Measurements from ENCODE around the gene SPRR1B. TPM values are rescaled to one million over a fixed set of nuclear protein-coding genes. Genes with fewer than 3 reads are reported as not detected.

The SPRR1B gene
- total and polyA plus RNA-seq, 10 donors, result 0.30 to 1.2 TPM; not detected in 8

DNA sequence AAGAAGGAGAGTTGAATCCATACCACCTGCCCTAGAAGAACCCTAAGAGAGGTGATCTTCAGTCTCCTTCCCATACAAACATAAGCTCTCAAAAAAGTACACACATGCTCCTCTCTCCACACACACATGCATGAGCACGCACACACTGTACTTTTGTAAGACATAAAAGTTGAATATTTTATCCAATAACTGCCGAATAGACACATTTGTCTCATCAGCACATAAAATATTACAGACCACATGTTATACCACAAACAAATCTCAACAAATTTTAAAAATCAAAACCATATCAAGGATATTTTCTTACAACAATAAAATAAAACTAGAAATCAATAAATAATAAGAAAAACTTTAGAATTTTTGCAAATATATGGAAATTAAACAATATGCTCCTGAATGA lies 44.4 kb upstream of the SPRR1B start:
- no peaks in the 10 kb centered on the region for H3K4me1 ChIP-seq
- WGBS, 5 donors, result 79 to 95% (median 88%) methylated on average over 2 of the region's 2 CpGs
- no peaks in the 10 kb centered on the region for H3K9me3 ChIP-seq
- no peak for TF ChIP-seq POLR2AphosphoS5 (IDR thresholded peaks at IDR 0.05)
- TF ChIP-seq CTCF (IDR thresholded peaks at IDR 0.05 in 8 of 11, conservative IDR thresholded peaks at IDR 0.05 in 3 of 11), result no peak
- H3K27me3 ChIP-seq (replicated peaks in 1 of 7), result peaks cover 0 to 43% (median 0%) of the 10 kb centered on the region in 7 donors
- H3K27ac ChIP-seq, result no peak overlapping the region
- no peak for DNase-seq
- intact Hi-C loops (cut with DNase I; ENCODE audit: low total_unique reads), result no loop called here
- no peaks in the 10 kb centered on the region for H3K36me3 ChIP-seq
- no peak overlapping the region for H3K4me3 ChIP-seq

GRCh38 chr1:152993186-152993585 lies 37.8 kb upstream of the SPRR1B start:
- 77 to 83% (median 79%) methylated on average over 6 of the region's 6 CpGs for WGBS, 5 donors
- DNase-seq, result no peak

DNA sequence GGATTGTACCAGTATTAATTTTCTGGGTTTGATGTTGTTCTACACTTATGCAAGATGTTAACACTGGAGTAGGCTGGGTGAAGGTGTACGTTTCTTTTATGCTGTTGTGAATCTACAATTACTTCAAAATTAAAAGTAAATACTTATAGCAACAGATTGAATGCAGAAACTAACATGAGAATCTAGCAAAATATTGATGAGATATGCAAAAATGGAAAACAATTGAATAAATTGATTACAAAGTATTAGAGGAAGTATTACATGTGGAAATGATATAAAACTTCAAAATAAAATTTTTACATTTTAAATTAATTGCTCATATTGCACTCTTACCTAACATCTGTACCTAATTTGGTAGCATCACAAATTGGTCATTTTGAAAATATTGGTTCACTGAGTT lies 35.2 kb upstream of the SPRR1B start:
- H3K27me3 ChIP-seq (replicated peaks in 1 of 7), result peaks cover 0 to 14% (median 0%) of the 10 kb centered on the region in 7 donors
- no peak for DNase-seq
- no peaks in the 10 kb centered on the region for H3K4me1 ChIP-seq
- H3K27ac ChIP-seq, result no peak overlapping the region
- no peak overlapping the region for H3K4me3 ChIP-seq
- no peaks in the 10 kb centered on the region for H3K36me3 ChIP-seq
- TF ChIP-seq POLR2AphosphoS5 (IDR thresholded peaks at IDR 0.05), result no peak
- TF ChIP-seq CTCF (IDR thresholded peaks at IDR 0.05 in 8 of 11, conservative IDR thresholded peaks at IDR 0.05 in 3 of 11), result no peak
- TF ChIP-seq POLR2A (IDR thresholded peaks at IDR 0.05), result no peak
- WGBS, 5 donors, result 0 to 43% (median 34%) methylated on average over 1 of the region's 1 CpG
- intact Hi-C loops (cut with DNase I; ENCODE audit: low total_unique reads), result no loop called here
- peaks cover 0 to 10% (median 5%) of the 10 kb centered on the region in 8 donors for H3K9me3 ChIP-seq

More at GRCh38 chr1:152993186-152993585, 37.8 kb upstream of the SPRR1B start:
- TF ChIP-seq POLR2AphosphoS5 (IDR thresholded peaks at IDR 0.05) (no peak), POLR2A (IDR thresholded peaks at IDR 0.05) (no peak), CTCF (IDR thresholded peaks at IDR 0.05 in 8 of 11, conservative IDR thresholded peaks at IDR 0.05 in 3 of 11) (no peak)
- intact Hi-C loops (cut with DNase I; ENCODE audit: low total_unique reads), result no loop called here
- Histone ChIP-seq H3K27ac (no peak overlapping the region), H3K36me3 (no peaks in the 10 kb centered on the region), H3K4me3 (no peak overlapping the region), H3K9me3 (peaks cover 0 to 10% (median 5%) of the 10 kb centered on the region in 8 donors), H3K27me3 (replicated peaks in 1 of 7) (peaks cover 0 to 7% (median 0%) of the 10 kb centered on the region in 7 donors), H3K4me1 (no peaks in the 10 kb centered on the region)

DNA sequence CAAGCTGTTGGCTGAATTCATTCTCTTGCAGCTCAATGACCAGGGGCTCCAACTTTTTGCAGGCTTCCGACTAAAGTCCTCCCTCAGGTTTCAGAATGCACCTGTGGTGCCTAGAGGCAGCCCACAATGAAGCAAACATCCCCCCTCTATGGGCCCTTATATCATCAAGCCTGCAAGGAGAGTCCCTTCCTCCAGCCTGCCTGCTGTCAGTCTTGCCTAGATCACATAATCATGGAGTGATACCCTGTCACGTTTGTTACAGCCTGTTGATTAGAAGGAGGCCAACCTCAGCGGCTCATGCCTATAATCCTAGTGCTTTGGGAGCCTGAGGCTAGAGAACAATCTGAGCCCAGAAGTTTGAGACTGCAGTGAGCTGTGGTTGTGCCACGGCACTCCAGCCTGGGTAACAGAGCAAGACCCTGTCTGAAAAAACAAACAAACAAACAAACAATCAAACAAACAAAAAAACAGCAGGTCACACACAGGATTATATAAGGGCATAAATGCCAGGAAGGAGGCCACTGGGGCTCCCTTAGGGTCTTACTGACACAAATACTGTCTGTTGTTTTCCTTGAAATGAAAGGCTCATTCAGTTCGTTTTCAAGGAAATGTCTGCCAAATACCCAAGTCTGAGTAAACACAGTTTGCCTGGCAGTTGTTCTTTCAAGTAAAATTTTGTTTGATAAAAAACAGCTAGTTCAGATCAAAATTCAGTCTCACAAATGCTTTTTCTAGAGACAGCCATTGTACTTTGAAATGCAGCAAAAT lies 34.2 kb upstream of the SPRR1B start:
- no peak for DNase-seq
- Histone ChIP-seq H3K27ac (no peak overlapping the region), H3K9me3 (peaks cover 0 to 10% (median 5%) of the 10 kb centered on the region in 8 donors), H3K36me3 (no peaks in the 10 kb centered on the region), H3K4me1 (no peaks in the 10 kb centered on the region), H3K27me3 (replicated peaks in 1 of 7) (peaks cover 0 to 22% (median 0%) of the 10 kb centered on the region in 7 donors), H3K4me3 (no peak overlapping the region)
- WGBS, 5 donors, result 22 to 46% (median 30%) methylated on average over 4 to 5 of the region's 5 CpGs
- intact Hi-C loops (cut with DNase I; ENCODE audit: low total_unique reads), result no loop called here
- TF ChIP-seq POLR2A (IDR thresholded peaks at IDR 0.05) (no peak), POLR2AphosphoS5 (IDR thresholded peaks at IDR 0.05) (no peak), CTCF (IDR thresholded peaks at IDR 0.05 in 8 of 11, conservative IDR thresholded peaks at IDR 0.05 in 3 of 11) (no peak)
